Smooth muscle cell (in vitro differentiated cells): ENCODE results near the gene STK39. TPM values are rescaled to one million over a fixed set of nuclear protein-coding genes. Genes with fewer than 3 reads are reported as not detected.
A peak's percentile ranks its signal among the peaks of the same experiment; 100 is the strongest.

Experiments used
- DNase-seq: peaks from one replicate; lab custom pipeline; 2025; ENCODE audit not compliant: unreplicated experiment; lab: John Stamatoyannopoulos, UW
- H2AFZ ChIP-seq: fragments of 200-600 bp; sonication (generic); 2 replicates; pipeline ENCODE4 v1.6.0; 2016; ENCODE audit warnings: antibody characterized with exemption, low read depth, mild to moderate bottlenecking
- H3F3A ChIP-seq: fragments of 200-600 bp; sonication (generic); 2 replicates; pipeline ENCODE4 v1.6.0; 2017; ENCODE audit warnings: antibody characterized with exemption, low read depth
- H3K27ac ChIP-seq: fragments of 200-600 bp; sonication (generic); 2 replicates; pipeline ENCODE4 v1.5.1; 2016; ENCODE audit warnings: low read depth, mild to moderate bottlenecking
- H3K27me3 ChIP-seq: fragments of 200-600 bp; sonication (generic); 2 replicates; pipeline ENCODE4 v1.6.1; 2016; ENCODE audit warnings: low read depth, mild to moderate bottlenecking
- H3K36me3 ChIP-seq: fragments of 200-600 bp; sonication (generic); 2 replicates; pipeline ENCODE4 v1.5.1; 2016; ENCODE audit warnings: low read depth
- H3K4me1 ChIP-seq: fragments of 200-600 bp; sonication (generic); 2 replicates; pipeline ENCODE4 v1.5.1; 2016; ENCODE audit warnings: low read depth
- H3K4me2 ChIP-seq: fragments of 200-600 bp; sonication (generic); 2 replicates; pipeline ENCODE4 v1.6.0; 2016; ENCODE audit warnings: mild to moderate bottlenecking
- H3K4me3 ChIP-seq: fragments of 200-600 bp; sonication (generic); 2 replicates; pipeline ENCODE4 v1.5.1; 2016; ENCODE audit warnings: mild to moderate bottlenecking
- H3K79me2 ChIP-seq: fragments of 200-600 bp; sonication (generic); 2 replicates; pipeline ENCODE4 v1.6.0; 2016; ENCODE audit warnings: low read depth, mild to moderate bottlenecking
- H3K9ac ChIP-seq: fragments of 200-600 bp; sonication (generic); 2 replicates; pipeline ENCODE4 v1.6.0; 2016; ENCODE audit warnings: low read depth
- H3K9me3 ChIP-seq: fragments of 200-600 bp; sonication (generic); replicated peaks from 2 replicates; pipeline ENCODE4 v1.5.1; 2016; ENCODE audit warnings: low read depth
- H4K20me1 ChIP-seq: fragments of 200-600 bp; sonication (generic); 2 replicates; pipeline ENCODE4 v1.6.0; 2016; ENCODE audit warnings: low read depth
- CTCF ChIP-seq: fragments of 200-600 bp; sonication (generic); IDR thresholded peaks from 2 replicates; pipeline ENCODE4 v1.5.1; 2017; ENCODE audit warnings: borderline replicate concordance, mild to moderate bottlenecking, antibody characterized with exemption; ENCODE audit not compliant: insufficient read depth, poor library complexity, severe bottlenecking
- WGBS: methylation state at CpG from one replicate; pipeline ENCODE4 v1.1.7; 2016; ENCODE audit warnings: low lambda C conversion rate; 5-methylcytosine and 5-hydroxymethylcytosine counted together
- polyA plus RNA-seq: library from polyadenylated mRNA; unstranded; fragments of >200 nt; fragmentation: Nextera tagmentation; extraction: Ambion mirVana; gene quantifications from 2 replicates; pipeline ENCODE4 v1.2.1, GENCODE V29; 2016
- total RNA-seq: library from RNA; depleted of rRNA; stranded (reverse); fragments of >200 nt; gene quantifications from 2 replicates; pipeline ENCODE4 v1.2.3, GENCODE V29; 2014

The STK39 gene
- total and polyA plus RNA-seq, 2 experiments from 2014 or later = 21.1 to 37.8 TPM

GRCh38 chr2:168186452-168186851 is 60.9 kb downstream of the STK39 start:
- Histone ChIP-seq H4K20me1 (peaks cover 88% of the 10 kb centered on the region), H3K36me3 (no peaks in the 10 kb centered on the region), H3K4me1 (peaks cover 57% of the 10 kb centered on the region), H3K9ac (no peak overlapping the region), H2AFZ (no peak overlapping the region), H3K27ac (no peak overlapping the region), H3F3A (no peaks in the 10 kb centered on the region), H3K27me3 (no peaks in the 10 kb centered on the region), H3K9me3 (no peaks in the 10 kb centered on the region), H3K79me2 (peaks cover 51% of the 10 kb centered on the region), H3K4me3 (no peak overlapping the region), H3K4me2 (no peak overlapping the region)
- 85% methylated on average over 2 of the region's 2 CpGs for WGBS
- TF ChIP-seq CTCF = no peak
- DNase-seq = no peak

GRCh38 chr2:168185583-168186274 is 61.7 kb downstream of the STK39 start:
- H3K27ac ChIP-seq = peak overlapping the region; percentile 13
- H4K20me1 ChIP-seq = peaks cover 83% of the 10 kb centered on the region
- no peaks in the 10 kb centered on the region for H3K9me3 ChIP-seq
- H3K27me3 ChIP-seq = no peaks in the 10 kb centered on the region
- no peaks in the 10 kb centered on the region for H3K36me3 ChIP-seq
- peaks cover 50% of the 10 kb centered on the region for H3K4me1 ChIP-seq
- H3K4me3 ChIP-seq = no peak overlapping the region
- H3F3A ChIP-seq = no peaks in the 10 kb centered on the region
- H3K9ac ChIP-seq = no peak overlapping the region
- peaks cover 55% of the 10 kb centered on the region for H3K79me2 ChIP-seq
- H2AFZ ChIP-seq = no peak overlapping the region
- peak overlapping the region; percentile 48 for H3K4me2 ChIP-seq
- TF ChIP-seq CTCF = no peak
- DNase-seq = no peak

- TF ChIP-seq CTCF = no peak
- peaks cover 42% of the 10 kb centered on the region for H3K4me1 ChIP-seq
- DNase-seq = no peak
- peaks cover 75% of the 10 kb centered on the region for H4K20me1 ChIP-seq
- peak overlapping the region; percentile 13 for H3K27ac ChIP-seq
- H3K27me3 ChIP-seq = no peaks in the 10 kb centered on the region
- peaks cover 53% of the 10 kb centered on the region for H3K79me2 ChIP-seq
- no peaks in the 10 kb centered on the region for H3F3A ChIP-seq
- no peak overlapping the region for H3K4me3 ChIP-seq
- H2AFZ ChIP-seq = no peak overlapping the region
- no peaks in the 10 kb centered on the region for H3K36me3 ChIP-seq
- 44% methylated on average over 4 of the region's 4 CpGs for whole genome bisulfite sequencing
- peak overlapping the region; percentile 48 for H3K4me2 ChIP-seq
- no peaks in the 10 kb centered on the region for H3K9me3 ChIP-seq
- no peak overlapping the region for H3K9ac ChIP-seq
These were observed 62.5 kb downstream of the STK39 start for GRCh38 chr2:168184681-168185513.
